Activated T-cell treated with anti-CD3 and anti-CD28 coated beads, Interleukin-2, amount 50 U/mL, for 1 hour (primary cell): ENCODE results near the gene DIAPH1.
A peak's percentile ranks its signal among the peaks of the same experiment; 100 is the strongest.

Experiments used
- DNase-seq: peaks from one replicate; pipeline ENCODE4 v3.0.0-alpha.2; 2020

DIAPH1 gene

GRCh38 chr5:141476132-141476911 lies 142.5 kb downstream of the DIAPH1 start:
- DNase-seq, result no peak

- DNase-seq, result peak; percentile 35
These were observed 143.1 kb downstream of the DIAPH1 start, which contains the start of gene PCDHGC3 for GRCh38 chr5:141475625-141476131. Gene PCDHGC3 (plus strand): TSS chr5:141475966. CDS start chr5:141476117, 151 bp downstream.

GRCh38 chr5:141465351-141465750 lies 153.4 kb downstream of the DIAPH1 start:
- DNase-seq, result no peak
